HG02588 (cell line): ENCODE measurements around the gene USP33.
"Not testable (repeated sequence)": the region's sequence is repeated elsewhere in the genome, so short reads cannot be mapped to it uniquely, and the experiment has no call there.

Experiments used
- ATAC-seq: cut with Tn5 transposase; IDR thresholded peaks from one replicate; pipeline ENCODE4 v1.9.1; 2021; ENCODE audit warnings: mild to moderate bottlenecking, moderate library complexity; ENCODE audit not compliant: unreplicated experiment

Gene USP33

GRCh38 chr1:77759071-77760028 is at the start of gene USP33:
Gene USP33, minus strand, starts transcription at chr1:77759852. Its CDS starts 18,155 bp downstream, at chr1:77741697.
- peak; percentile 98 for ATAC-seq

- no peak for ATAC-seq
Measured at GRCh38 chr1:77803371-77803770, 43.7 kb upstream of the USP33 start.

- no peak for ATAC-seq
Measured at GRCh38 chr1:77802026-77802425, 42.4 kb upstream of the USP33 start.

- no peak for ATAC-seq
Measured at GRCh38 chr1:77797991-77798390, 38.3 kb upstream of the USP33 start.

- no peak for ATAC-seq
Measured at GRCh38 chr1:77796695-77797405, 37.2 kb upstream of the USP33 start.

- no peak for ATAC-seq
Measured at GRCh38 chr1:77794550-77794949, 34.9 kb upstream of the USP33 start.

- not testable (repeated sequence) for ATAC-seq
Measured at GRCh38 chr1:77786093-77786741, 26.6 kb upstream of the USP33 start.

- no peak for ATAC-seq
Measured at GRCh38 chr1:77783141-77783540, 23.5 kb upstream of the USP33 start.

- ATAC-seq = no peak
Measured at GRCh38 chr1:77781683-77782082, 22.0 kb upstream of the USP33 start.

- peak; percentile 96 for ATAC-seq
Measured at GRCh38 chr1:77779529-77780281, 20.1 kb upstream of the USP33 start, which contains the start of gene MIGA1. Gene MIGA1, plus strand, starts transcription at chr1:77779649. Its CDS starts 3,604 bp downstream, at chr1:77783253.

GRCh38 chr1:77776007-77776700 is 16.5 kb upstream of the USP33 start:
- no peak for ATAC-seq

GRCh38 chr1:77768006-77768405 is 8.4 kb upstream of the USP33 start:
- no peak for ATAC-seq

- no peak for ATAC-seq
Measured at GRCh38 chr1:77762072-77762476, 2.4 kb upstream of the USP33 start.

GRCh38 chr1:77757603-77758002 is 2.0 kb downstream of the USP33 start:
- ATAC-seq = no peak

- ATAC-seq = no peak
Measured at GRCh38 chr1:77757066-77757584, 2.5 kb downstream of the USP33 start.

- ATAC-seq = no peak
Measured at GRCh38 chr1:77756052-77756754, 3.4 kb downstream of the USP33 start.

GRCh38 chr1:77749489-77749888 is 10.2 kb downstream of the USP33 start:
- ATAC-seq = not testable (repeated sequence)

- no peak for ATAC-seq
Measured at GRCh38 chr1:77744576-77744975, 15.1 kb downstream of the USP33 start.

GRCh38 chr1:77742011-77742555 is 17.6 kb downstream of the USP33 start:
- ATAC-seq = no peak
